Adrenal gland (tissue), 19 donors: ENCODE measurements around the gene PGC. TPM values are rescaled to one million over a fixed set of nuclear protein-coding genes. Genes with fewer than 3 reads are reported as not detected.

ENCODE experiments used
- DNase-seq, 7 donors: peaks; one replicate each; pipeline ENCODE4 v3.0.0-alpha.2; 2019 to 2020
- H3K27ac ChIP-seq, 5 donors: fragments of 200-600 bp; sonication (generic) in 4 of 5; 1 replicate in 3 of 5; 2 replicates in 2 of 5; pipeline versions ENCODE4 v1.5.1 to v1.8.0; 2016 to 2020; ENCODE audit warnings: mild to moderate bottlenecking in 1 of 5
- H3K27me3 ChIP-seq: fragments of 200-600 bp; 2 replicates; pipeline ENCODE4 v1.8.0; 2021
- H3K36me3 ChIP-seq, 2 donors: fragments of 200-600 bp; replicated peaks in 1 of 2; 1 replicate in 1 of 2; 2 replicates in 1 of 2; pipeline versions ENCODE4 v1.5.1 to v1.8.0; 2018 to 2022
- H3K4me1 ChIP-seq, 2 donors: fragments of 200-600 bp; replicated peaks in 1 of 2; 1 replicate in 1 of 2; 2 replicates in 1 of 2; pipeline versions ENCODE4 v1.5.1 to v1.8.0; 2018 to 2021
- H3K4me3 ChIP-seq, 4 donors: fragments of 200-600 bp; sonication (generic) in 3 of 4; one replicate each; pipeline ENCODE4 v1.5.1; 2016 to 2018
- H3K9me3 ChIP-seq, 3 donors: fragments of 200-600 bp; sonication (generic) in 1 of 3; replicated peaks in 1 of 3; 1 replicate in 2 of 3; 2 replicates in 1 of 3; pipeline versions ENCODE4 v1.5.1 to v1.8.0; 2016 to 2021
- CTCF ChIP-seq, 6 experiments: fragments of 450-650 bp in 4 of 6; fragments of 200-600 bp in 2 of 6; sonication (generic) in 1 of 6; IDR thresholded peaks; 1 replicate in 5 of 6; 2 replicates in 1 of 6; pipeline versions ENCODE4 v1.5.1 to v1.8.0; 2016 to 2021; ENCODE audit warnings: antibody characterized with exemption in 6 of 6, mild to moderate bottlenecking in 2 of 6, moderate library complexity in 1 of 6
- POLR2A ChIP-seq, 2 donors: fragments of 450-650 bp; IDR thresholded peaks; one replicate each; pipeline ENCODE4 v1.6.1; 2017; ENCODE audit warnings: antibody characterized with exemption in 2 of 2, mild to moderate bottlenecking in 2 of 2, moderate library complexity in 1 of 2
- WGBS, 4 donors: extraction: QIAGEN DNeasy Blood & Tissue Kit in 2 of 4; methylation state at CpG; one replicate each; pipeline versions ENCODE4 v1.1.5 to v1.1.7; 2013 to 2017; 5-methylcytosine and 5-hydroxymethylcytosine counted together
- intact Hi-C, 2 donors: fragments of 100-400 bp; cut with DNase I; formaldehyde crosslinking; loops; one replicate each; pipeline versions ENCODE4 v1.14.1 to v1.15.0; 2022 to 2023
- long read RNA-seq, 10 donors: library from polyadenylated mRNA in 3 of 10; unstranded in 2 of 10; stranded (forward) in 1 of 10; transcript quantifications; one replicate each; pipeline ENCODE4 v2.0.0 and lab custom pipeline, GENCODE V29; 2021 to 2026
- polyA plus RNA-seq, 3 donors: library from polyadenylated mRNA; stranded (reverse); fragments of 200-250 nt in 2 of 3; fragments of 350-450 nt in 1 of 3; fragmentation: Illumina TruSeq in 1 of 3; extraction: RNeasy Lipid Tissue Mini Kit (QIAGEN cat#74804) in 1 of 3; gene quantifications; one replicate each; pipeline ENCODE4 v1.2.3, GENCODE V29; 2013 to 2014
- total RNA-seq, 9 donors: library from RNA; depleted of rRNA in 4 of 9; stranded (reverse); fragments of >200 nt in 4 of 9; fragments of 120-200 nt in 1 of 9; fragmentation: NEBNext Ultra II Directional in 1 of 9; extraction: Animal tissue kit (Norgen Biotek cat#: 25700) in 1 of 9; gene quantifications; one replicate each; pipeline versions ENCODE4 v1.1.0 to v1.2.4, GENCODE V29; 2013 to 2023
- donor health status: healthy with polysubstance abuse.
- donor health status: Bipolar disorder and iron deficiency.
- donor health status: DM: yes; HTN: yes; CAD: no.
- donor health status: DM: no; HTN: no; CAD: no.
- donor health status: DM: no; HTN: no; CAD: no.
- donor health status: DM: yes; HTN: yes; CAD: no.

Gene PGC
- total RNA-seq (1 to 10 TPM in 1 of 9 donors, under 1 TPM in 1, not detected in 7; 0.57 to 1.2 TPM), polyA plus RNA-seq (1 to 10 TPM in 2 of 3 donors, not detected in 1; 1.1 to 1.6 TPM)
- long read RNA-seq, donor 1 = 0 reads
- long read RNA-seq, donor 2 = 0 reads
- long read RNA-seq, donor 3 = 0 reads
- long read RNA-seq, donor 4 = 0 reads
- long read RNA-seq, donor 5 = 0 reads
- long read RNA-seq, donor 6 = 0 reads
- long read RNA-seq, donor 7 = 0 reads
- long read RNA-seq, donor 8 = 0 reads
- long read RNA-seq, donor 9 = 0 reads
- long read RNA-seq, donor 10 = 0 reads

GRCh38 chr6:41747256-41748101 is at the start of gene PGC:
Gene PGC, minus strand, starts transcription at chr6:41747397. Its CDS starts 63 bp downstream, at chr6:41747334.
- no peaks in the 10 kb centered on the region for H3K9me3 ChIP-seq
- no peak for DNase-seq
- TF ChIP-seq POLR2A (IDR thresholded peaks at IDR 0.05) (no peak), CTCF (IDR thresholded peaks at IDR 0.05) (no peak)
- no peak within 1 kb of the TSS for H3K27ac ChIP-seq
- H3K4me1 ChIP-seq = no peaks in the 10 kb centered on the region
- no peaks in the 10 kb centered on the region for H3K27me3 ChIP-seq
- no peaks in the 10 kb centered on the region for H3K36me3 ChIP-seq
- 88 to 94% (median 91%) methylated on average over 15 of the region's 15 CpGs for WGBS, 4 donors
- intact Hi-C loops = no loop called here
- no peak within 1 kb of the TSS for H3K4me3 ChIP-seq

GRCh38 chr6:41796474-41796873 is 49.3 kb upstream of the PGC start:
- Histone ChIP-seq H3K4me3 (no peak overlapping the region), H3K36me3 (peaks cover 0 to 17% of the 10 kb centered on the region in 2 donors), H3K27me3 (no peaks in the 10 kb centered on the region), H3K27ac (no peak overlapping the region), H3K4me1 (no peaks in the 10 kb centered on the region), H3K9me3 (no peaks in the 10 kb centered on the region)
- no peak for DNase-seq
- 83 to 100% (median 91%) methylated on average over 2 of the region's 2 CpGs for WGBS, 4 donors
- TF ChIP-seq POLR2A (IDR thresholded peaks at IDR 0.05) (no peak), CTCF (IDR thresholded peaks at IDR 0.05) (no peak)
- intact Hi-C loops = no loop called here

- peaks cover 5 to 9% of the 10 kb centered on the region in 2 donors for H3K4me1 ChIP-seq
- no peaks in the 10 kb centered on the region for H3K27me3 ChIP-seq
- intact Hi-C loops = no loop called here
- DNase-seq = peak in 1 of 7 donors; percentile 34
- H3K36me3 ChIP-seq = peaks cover 0 to 38% of the 10 kb centered on the region in 2 donors
- no peak overlapping the region for H3K27ac ChIP-seq
- WGBS, 4 donors = 89 to 96% (median 91%) methylated on average over 4 of the region's 4 CpGs
- TF ChIP-seq CTCF (IDR thresholded peaks at IDR 0.05) = no peak
- TF ChIP-seq POLR2A (IDR thresholded peaks at IDR 0.05) = no peak
- no peak overlapping the region for H3K4me3 ChIP-seq
- H3K9me3 ChIP-seq = no peaks in the 10 kb centered on the region
These were observed 44.8 kb upstream of the PGC start for GRCh38 chr6:41791984-41792383.

- Histone ChIP-seq H3K4me3 (no peak overlapping the region), H3K36me3 (peaks cover 0 to 38% of the 10 kb centered on the region in 2 donors), H3K9me3 (no peaks in the 10 kb centered on the region), H3K4me1 (peaks cover 6 to 9% of the 10 kb centered on the region in 2 donors), H3K27me3 (no peaks in the 10 kb centered on the region), H3K27ac (no peak overlapping the region)
- 67 to 84% (median 78%) methylated on average over 1 of the region's 1 CpG for WGBS, 4 donors
- TF ChIP-seq POLR2A (IDR thresholded peaks at IDR 0.05) (no peak), CTCF (IDR thresholded peaks at IDR 0.05) (no peak)
- DNase-seq = peak in 1 of 7 donors; percentile 28
- intact Hi-C loops = no loop called here
These were observed 44.1 kb upstream of the PGC start for GRCh38 chr6:41791305-41791704.
